Neural cell (in vitro differentiated cells): ENCODE data around the gene RAP1A.

Experiments used
- CTCF ChIP-seq: fragments of 450-650 bp; IDR thresholded peaks from 2 replicates; pipeline ENCODE4 v1.5.1; 2014; ENCODE audit warnings: antibody characterized with exemption, mild to moderate bottlenecking, moderate library complexity; ENCODE audit not compliant: poor library complexity, severe bottlenecking
- EP300 ChIP-seq: fragments of 450-650 bp; conservative IDR thresholded peaks from 2 replicates; pipeline ENCODE4 v1.6.1; 2014; ENCODE audit warnings: antibody characterized with exemption, mild to moderate bottlenecking, moderate library complexity; ENCODE audit not compliant: poor library complexity, severe bottlenecking
- EZH2 ChIP-seq: fragments of 200-600, 300-800 bp; shearing (Covaris generic), sonication (generic); IDR thresholded peaks from 2 replicates; pipeline ENCODE4 v1.6.1; 2014; ENCODE audit warnings: antibody characterized with exemption, low read length, borderline replicate concordance, mild to moderate bottlenecking; ENCODE audit not compliant: insufficient read depth, poor library complexity, severe bottlenecking
- MXI1 ChIP-seq: fragments of 450-650 bp; conservative IDR thresholded peaks from 2 replicates; pipeline ENCODE4 v1.6.1; 2014; ENCODE audit warnings: antibody characterized with exemption, mild to moderate bottlenecking; ENCODE audit not compliant: poor library complexity, severe bottlenecking
- POLR2AphosphoS5 ChIP-seq: IDR thresholded peaks from 2 replicates; pipeline ENCODE4 v1.6.1; 2012
- RAD21 ChIP-seq: fragments of 450-650 bp; conservative IDR thresholded peaks from 2 replicates; pipeline ENCODE4 v1.6.1; 2014; ENCODE audit warnings: antibody characterized with exemption, mild to moderate bottlenecking, moderate library complexity
- TAF1 ChIP-seq: IDR thresholded peaks from 2 replicates; pipeline ENCODE4 v1.6.1; 2012; ENCODE audit warnings: low read depth
- TF ChIP-seq, protein P1 (sequence below): IDR thresholded peaks from 2 replicates; pipeline ENCODE4 v1.6.1; 2012; ENCODE audit warnings: borderline replicate concordance

GRCh38 chr1:111707906-111708305 is 88.3 kb downstream of the RAP1A start:
- no peak for TF ChIP-seq EP300
- TF ChIP-seq EZH2 = no peak
- no peak for TF ChIP-seq CTCF
- TF ChIP-seq, protein P1, sequence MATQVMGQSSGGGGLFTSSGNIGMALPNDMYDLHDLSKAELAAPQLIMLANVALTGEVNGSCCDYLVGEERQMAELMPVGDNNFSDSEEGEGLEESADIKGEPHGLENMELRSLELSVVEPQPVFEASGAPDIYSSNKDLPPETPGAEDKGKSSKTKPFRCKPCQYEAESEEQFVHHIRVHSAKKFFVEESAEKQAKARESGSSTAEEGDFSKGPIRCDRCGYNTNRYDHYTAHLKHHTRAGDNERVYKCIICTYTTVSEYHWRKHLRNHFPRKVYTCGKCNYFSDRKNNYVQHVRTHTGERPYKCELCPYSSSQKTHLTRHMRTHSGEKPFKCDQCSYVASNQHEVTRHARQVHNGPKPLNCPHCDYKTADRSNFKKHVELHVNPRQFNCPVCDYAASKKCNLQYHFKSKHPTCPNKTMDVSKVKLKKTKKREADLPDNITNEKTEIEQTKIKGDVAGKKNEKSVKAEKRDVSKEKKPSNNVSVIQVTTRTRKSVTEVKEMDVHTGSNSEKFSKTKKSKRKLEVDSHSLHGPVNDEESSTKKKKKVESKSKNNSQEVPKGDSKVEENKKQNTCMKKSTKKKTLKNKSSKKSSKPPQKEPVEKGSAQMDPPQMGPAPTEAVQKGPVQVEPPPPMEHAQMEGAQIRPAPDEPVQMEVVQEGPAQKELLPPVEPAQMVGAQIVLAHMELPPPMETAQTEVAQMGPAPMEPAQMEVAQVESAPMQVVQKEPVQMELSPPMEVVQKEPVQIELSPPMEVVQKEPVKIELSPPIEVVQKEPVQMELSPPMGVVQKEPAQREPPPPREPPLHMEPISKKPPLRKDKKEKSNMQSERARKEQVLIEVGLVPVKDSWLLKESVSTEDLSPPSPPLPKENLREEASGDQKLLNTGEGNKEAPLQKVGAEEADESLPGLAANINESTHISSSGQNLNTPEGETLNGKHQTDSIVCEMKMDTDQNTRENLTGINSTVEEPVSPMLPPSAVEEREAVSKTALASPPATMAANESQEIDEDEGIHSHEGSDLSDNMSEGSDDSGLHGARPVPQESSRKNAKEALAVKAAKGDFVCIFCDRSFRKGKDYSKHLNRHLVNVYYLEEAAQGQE = no peak
- TF ChIP-seq MXI1 = no peak
- no peak for TF ChIP-seq POLR2AphosphoS5
- no peak for TF ChIP-seq TAF1
- TF ChIP-seq RAD21 = no peak
